K562 (cell line): ENCODE data around the gene MAD1L1. TPM values are rescaled to one million over a fixed set of nuclear protein-coding genes. Genes with fewer than 3 reads are reported as not detected.

Source experiments
- ATAC-seq: fragments of 200-7000 bp; cut with Tn5 transposase; 3 replicates; pipeline ENCODE4 v1.9.1; 2020; ENCODE audit warnings: moderate library complexity
- BruUV-seq: library from RNA; stranded (reverse); fragments of 400-500 nt; replicated peaks from 2 replicates; lab custom pipeline; 2021; lab: Mats Ljungman, UMichigan
- CTCF ChIA-PET: fragments of 300-600 bp; formaldehyde crosslinking; extraction: SDS; loops from one replicate; lab custom pipeline; 2021; ENCODE audit warnings: low intra/inter-chr PET ratio; lab: Yijun Ruan, JAX
- POLR2A ChIA-PET: fragments of 300-600, 350-650 bp; sonication (Branson Sonifier 250); formaldehyde crosslinking; extraction: SDS; loops from one replicate; lab custom pipeline; 2021; ENCODE audit warnings: antibody characterized with exemption, inconsistent platforms; lab: Yijun Ruan, JAX
- DNase-seq, 4 experiments: peaks; one replicate each; pipeline versions ENCODE4 v3.0.0 to v3.0.0-alpha.2; 2011 to 2018; ENCODE audit warnings: low spot score in 3 of 4, mixed read lengths in 3 of 4; ENCODE audit errors: extremely low read depth in 1 of 4
- FAIRE-seq: peaks from 2 replicates; lab custom pipeline; 2011; peaks lifted over from hg19 to GRCh38; lab: Jason Lieb, UNC
- H2AFZ ChIP-seq: 2 replicates; pipeline ENCODE4 v1.6.0; 2011; ENCODE audit warnings: low read depth, low read length, control low read depth, inconsistent platforms
- H3K27ac ChIP-seq: fragments of 200-600 bp; 3 replicates; pipeline ENCODE4 v1.8.0; 2011; ENCODE audit warnings: low read depth, mild to moderate bottlenecking, control low read depth, inconsistent platforms, low read length, moderate library complexity, mixed read lengths; ENCODE audit errors: extremely low read depth
- H3K27me3 ChIP-seq, 2 experiments: fragments of 300-600 bp in 1 of 2; 2 replicates in 1 of 2; 3 replicates in 1 of 2; pipeline versions ENCODE4 v1.6.0 to v1.8.0; 2011; ENCODE audit warnings: inconsistent platforms in 2 of 2, low read length in 2 of 2, mild to moderate bottlenecking in 1 of 2, mixed read lengths in 1 of 2, moderate library complexity in 1 of 2; ENCODE audit not compliant: control insufficient read depth in 2 of 2, insufficient read depth in 2 of 2
- H3K36me3 ChIP-seq: fragments of 300-600 bp; 3 replicates; pipeline ENCODE4 v1.8.0; 2011; ENCODE audit warnings: mild to moderate bottlenecking, low read length, inconsistent platforms; ENCODE audit not compliant: control insufficient read depth, insufficient read depth
- H3K4me1 ChIP-seq, 2 experiments: fragments of 200-600 bp in 1 of 2; replicated peaks in 1 of 2; 2 replicates in 1 of 2; 3 replicates in 1 of 2; pipeline versions ENCODE4 v1.5.1 to v1.8.0; 2011; ENCODE audit warnings: inconsistent platforms in 2 of 2, low read length in 2 of 2, mild to moderate bottlenecking in 1 of 2, mixed read lengths in 1 of 2, moderate library complexity in 1 of 2; ENCODE audit not compliant: control insufficient read depth in 2 of 2, insufficient read depth in 2 of 2
- H3K4me2 ChIP-seq: 2 replicates; pipeline ENCODE4 v1.6.1; 2011; ENCODE audit warnings: low read length, control low read depth, inconsistent platforms, mixed read lengths; ENCODE audit not compliant: insufficient read depth
- H3K4me3 ChIP-seq: fragments of 200-600 bp; sonication (generic), shearing (Covaris generic); 2 replicates; pipeline ENCODE4 v1.5.1; 2016; ENCODE audit warnings: control low read depth, inconsistent platforms
- H3K79me2 ChIP-seq: fragments of 200-600 bp; 3 replicates; pipeline ENCODE4 v1.8.0; 2011; ENCODE audit warnings: low read length, inconsistent platforms; ENCODE audit not compliant: control insufficient read depth, insufficient read depth
- H3K9ac ChIP-seq, 2 experiments: 2 replicates each; pipeline versions ENCODE4 v1.6.0 to v1.6.1; 2011; ENCODE audit warnings: low read depth in 2 of 2, low read length in 2 of 2, control low read depth in 1 of 2, inconsistent platforms in 1 of 2, mild to moderate bottlenecking in 1 of 2, mixed read lengths in 1 of 2; ENCODE audit not compliant: insufficient read depth in 1 of 2
- H3K9me1 ChIP-seq: one replicate; pipeline ENCODE4 v1.6.0; 2011; ENCODE audit warnings: inconsistent platforms, mild to moderate bottlenecking, low read length, moderate library complexity; ENCODE audit not compliant: control insufficient read depth, insufficient read depth
- H3K9me3 ChIP-seq: replicated peaks from 2 replicates; pipeline ENCODE4 v1.5.1; 2011; ENCODE audit warnings: low read depth, low read length, inconsistent platforms; ENCODE audit not compliant: control insufficient read depth, insufficient read depth
- H4K20me1 ChIP-seq: replicated peaks from 2 replicates; pipeline ENCODE4 v1.6.1; 2011; ENCODE audit warnings: low read length, inconsistent platforms, mixed read lengths; ENCODE audit not compliant: control insufficient read depth, insufficient read depth
- ERF ChIP-seq: fragments of 450-650 bp; formaldehyde crosslinking; IDR thresholded peaks from 2 replicates; pipeline ENCODE4 v1.4.0; 2020; ENCODE audit warnings: mild to moderate bottlenecking, mixed read lengths
- HSF4 ChIP-seq: fragments of 250-450 bp; sonication (Bioruptor Pico); IDR thresholded peaks from 2 replicates; pipeline ENCODE4 v2.1.2; 2022; ENCODE audit warnings: mild to moderate bottlenecking, moderate library complexity, borderline replicate concordance
- PTRF ChIP-seq: fragments of 450-650 bp; IDR thresholded peaks from 2 replicates; pipeline ENCODE4 v1.6.1; 2016; ENCODE audit warnings: mild to moderate bottlenecking, missing genetic modification characterization, missing compliant biosample characterization
- SFPQ ChIP-seq: fragments of 200-400 bp; formaldehyde crosslinking; IDR thresholded peaks from 2 replicates; pipeline ENCODE4 v1.6.1; 2017; ENCODE audit warnings: mild to moderate bottlenecking, low read depth, low read length, moderate library complexity
- SMAD2 ChIP-seq: fragments of 150-350 bp; IDR thresholded peaks from 2 replicates; pipeline ENCODE4 v1.6.1; 2014; ENCODE audit warnings: low read depth, mild to moderate bottlenecking, low read length
- ZNF146 ChIP-seq: IDR thresholded peaks from one replicate; pipeline ENCODE4 v1.6.1; 2018; ENCODE audit warnings: missing compliant biosample characterization; ENCODE audit not compliant: unreplicated experiment
- ZNF165 ChIP-seq: fragments of 250-450 bp; sonication (Bioruptor Pico); IDR thresholded peaks from 2 replicates; pipeline ENCODE4 v1.4.0; 2020; ENCODE audit warnings: borderline replicate concordance
- ZNF785 ChIP-seq: fragments of 250-450 bp; sonication (Bioruptor Pico); IDR thresholded peaks from 2 replicates; pipeline ENCODE4 v1.4.0; 2020; ENCODE audit warnings: mild to moderate bottlenecking
- WGBS: fragments of 100-300 bp; shearing (Covaris generic); methylation state at CpG from one replicate; pipeline ENCODE4 v1.1.6; 2016; ENCODE audit warnings: low coverage, mixed read lengths; ENCODE audit not compliant: insufficient coverage; ENCODE audit errors: missing lambda C conversion rate; 5-methylcytosine and 5-hydroxymethylcytosine counted together
- in situ Hi-C: fragments of 300-500 bp; cut with MboI; formaldehyde crosslinking; loops from 4 replicates; pipeline ENCODE4 v1.15.0; 2018; ENCODE audit warnings: inconsistent platforms, mixed read lengths
- intact Hi-C: fragments of 100-400 bp; cut with micrococcal nuclease; formaldehyde crosslinking; loops from 2 replicates; pipeline ENCODE4 v1.14.2; 2022
- polyA plus RNA-seq, 8 experiments: library from polyadenylated mRNA; depleted of rRNA in 4 of 8; stranded (reverse) in 5 of 8; unstranded in 3 of 8; fragments of >200 nt; fragmentation: Nextera tagmentation in 2 of 8; fragmentation: Illumina TruSeq in 1 of 8; extraction: Ambion mirVana in 2 of 8; extraction: Trizol in 1 of 8; gene quantifications; 2 replicates each; pipeline versions ENCODE4 v1.2.1 to v1.2.3, GENCODE V29; 2011 to 2014; ENCODE audit warnings: inconsistent platforms in 1 of 8, missing spikeins in 1 of 8
- total RNA-seq, 7 experiments: library from RNA; depleted of rRNA in 6 of 7; stranded (reverse); fragments of >200 nt in 6 of 7; fragmentation: Illumina TruSeq in 2 of 7; extraction: Trizol in 2 of 7; gene quantifications; 2 replicates each; pipeline versions ENCODE4 v1.2.1 to v1.2.3, GENCODE V29; 2011 to 2021; ENCODE audit warnings: low replicate concordance in 1 of 7

Gene MAD1L1
- total and polyA plus RNA-seq, 9 of the 15 experiments (the other 6 are each of a cell fraction or from before 2014, with no cell fraction given), result 1.7 to 89.7 (median 18.0) TPM

- no peak overlapping the region for H3K4me2 ChIP-seq
- DNase-seq (no peak), ATAC-seq (no peak), FAIRE-seq (peak; percentile 32)
- H3K9me1 ChIP-seq, result no peaks in the 10 kb centered on the region
- H4K20me1 ChIP-seq, result no peaks in the 10 kb centered on the region
- no peak overlapping the region for H3K4me3 ChIP-seq
- BruUV-seq, result no TSS peak
- CTCF ChIA-PET, result no interaction called here
- 90% methylated on average over 4 of the region's 4 CpGs for WGBS
- H3K9ac ChIP-seq, result no peak overlapping the region
- H3K9me3 ChIP-seq, result no peaks in the 10 kb centered on the region
- POLR2A ChIA-PET, result no interaction called here
- no peak overlapping the region for H3K27ac ChIP-seq
- H3K36me3 ChIP-seq, result peaks cover 16% of the 10 kb centered on the region; the same call in 2 of the 3 replicates
- 0 out of 3 replicates have a peak, but pooled peaks cover 2% of the 10 kb centered on the region for H3K79me2 ChIP-seq
- intact Hi-C loops (no loop called here), in situ Hi-C loops (no loop called here)
- no peak for TF ChIP-seq ZNF165
- no peak overlapping the region for H2AFZ ChIP-seq
- no peaks in the 10 kb centered on the region for H3K27me3 ChIP-seq
- H3K4me1 ChIP-seq, result no peaks in the 10 kb centered on the region
These were observed 46.6 kb downstream of the MAD1L1 start for GRCh38 chr7:2186166-2186565.

DNA sequence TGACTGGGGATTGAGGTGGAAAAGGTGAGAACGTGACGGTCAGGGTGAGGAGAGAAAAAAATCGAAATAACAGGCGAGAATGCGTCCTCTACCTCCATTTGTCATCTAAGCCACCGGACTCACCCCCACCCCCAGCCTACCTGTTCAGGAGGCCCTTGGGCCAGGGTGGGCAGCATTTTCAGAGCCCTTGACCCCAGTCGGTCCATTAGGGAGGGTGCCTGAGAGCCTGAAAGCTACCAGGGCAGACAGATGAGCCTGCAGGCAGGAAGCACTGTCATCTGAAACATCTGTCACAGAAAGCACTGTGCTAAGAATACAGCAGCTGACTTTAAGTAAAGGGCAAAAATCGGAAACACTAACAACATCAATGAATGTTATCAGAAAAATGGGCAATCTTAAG, 47.0 kb downstream of the MAD1L1 start:
- no peak for FAIRE-seq
- in situ Hi-C loops, result no loop called here
- TF ChIP-seq SMAD2, result no peak
- no peak for TF ChIP-seq SFPQ
- TF ChIP-seq ERF (CRISPR knock-in tag), result no peak
- TF ChIP-seq HSF4 (CRISPR knock-in tag), result no peak
- no peak for TF ChIP-seq ZNF785 (CRISPR knock-in tag)
- no peak for TF ChIP-seq PTRF (tag)
- TF ChIP-seq ZNF146 (CRISPR knock-in tag), result no peak

More for the DNA sequence above, 47.0 kb downstream of the MAD1L1 start:
- BruUV-seq, result no TSS peak
- H3K9ac ChIP-seq, result no peak overlapping the region
- no peaks in the 10 kb centered on the region for H3K4me1 ChIP-seq
- H3K27ac ChIP-seq, result no peak overlapping the region
- no peak overlapping the region for H3K4me3 ChIP-seq
- intact Hi-C loops, result no loop called here
- ATAC-seq, result no peak
- no peak overlapping the region for H2AFZ ChIP-seq
- no peak overlapping the region for H3K4me2 ChIP-seq
- no peaks in the 10 kb centered on the region for H3K9me1 ChIP-seq
- CTCF ChIA-PET, result no interaction called here
- H3K27me3 ChIP-seq, result no peaks in the 10 kb centered on the region
- DNase-seq, result no peak
- 0 out of 3 replicates have a peak, but pooled peaks cover 2% of the 10 kb centered on the region for H3K79me2 ChIP-seq
- no peaks in the 10 kb centered on the region for H3K9me3 ChIP-seq
- H4K20me1 ChIP-seq, result no peaks in the 10 kb centered on the region
- WGBS, result 77% methylated on average over 7 of the region's 8 CpGs
- POLR2A ChIA-PET, result interaction anchor here (0.7 kb wide), 1 partner anchor 13 kb away, joined by 3 read pairs; no protein-coding TSS in a partner anchor
- peaks cover 21% of the 10 kb centered on the region; the same call in 2 of the 3 replicates for H3K36me3 ChIP-seq
